Measurements from ENCODE around the gene PACRG.

DNA sequence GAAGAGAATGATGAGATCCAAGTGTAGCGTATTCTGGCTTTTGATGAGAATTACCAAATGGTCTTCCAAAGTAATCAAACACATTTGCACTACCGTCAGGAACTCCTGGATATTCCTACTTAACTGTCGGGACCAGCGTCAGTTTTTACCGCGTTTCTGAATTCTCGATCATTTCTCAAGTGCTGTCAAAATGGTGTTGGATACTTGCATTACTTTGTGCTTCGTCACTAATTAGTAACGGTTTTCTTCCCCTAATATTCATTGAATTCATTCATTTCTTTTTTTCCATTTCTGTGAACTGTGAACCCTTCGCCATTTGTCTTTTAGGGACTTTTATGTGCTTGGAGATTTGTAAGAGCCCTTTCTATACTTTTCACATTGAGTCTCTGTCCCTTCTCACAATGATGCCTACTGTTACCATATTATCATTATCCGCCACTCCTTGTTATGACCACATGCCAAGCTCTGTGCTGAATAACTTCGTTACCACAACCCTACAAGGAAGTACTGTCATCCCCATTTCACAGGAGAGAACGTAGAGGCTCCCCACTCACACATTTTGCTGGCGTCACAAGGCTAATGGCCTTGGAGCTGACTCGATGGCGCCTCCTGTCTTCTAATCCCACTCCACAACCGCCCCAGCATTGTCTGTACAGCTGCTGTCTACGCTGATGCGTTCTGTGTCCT, 612.6 kb downstream of the PACRG start:
- 0 out of 2 replicates have a peak, but pooled peaks have one; percentile 17 for TF ChIP-seq CTCF (conservative IDR thresholded peaks at IDR 0.05; ENCODE audit: low read length)
- no peak for TF ChIP-seq EZH2phosphoT487 (IDR thresholded peaks at IDR 0.05; ENCODE audit: borderline replicate concordance, low read depth, low read length)

Data from OCI-LY7 (cell line).